Adrenal gland (tissue), 12 donors: ENCODE measurements around the gene ABCA1. TPM values are rescaled to one million over a fixed set of nuclear protein-coding genes. Genes with fewer than 3 reads are reported as not detected.

ENCODE experiments used
- DNase-seq, 7 donors: peaks; one replicate each; pipeline ENCODE4 v3.0.0-alpha.2; 2019 to 2020
- H3K27ac ChIP-seq, 5 donors: fragments of 200-600 bp; sonication (generic) in 4 of 5; 1 replicate in 3 of 5; 2 replicates in 2 of 5; pipeline versions ENCODE4 v1.5.1 to v1.8.0; 2016 to 2020; ENCODE audit warnings: mild to moderate bottlenecking in 1 of 5
- H3K27me3 ChIP-seq: fragments of 200-600 bp; 2 replicates; pipeline ENCODE4 v1.8.0; 2021
- H3K36me3 ChIP-seq, 2 donors: fragments of 200-600 bp; replicated peaks in 1 of 2; 1 replicate in 1 of 2; 2 replicates in 1 of 2; pipeline versions ENCODE4 v1.5.1 to v1.8.0; 2018 to 2022
- H3K4me1 ChIP-seq, 2 donors: fragments of 200-600 bp; replicated peaks in 1 of 2; 1 replicate in 1 of 2; 2 replicates in 1 of 2; pipeline versions ENCODE4 v1.5.1 to v1.8.0; 2018 to 2021
- H3K4me3 ChIP-seq, 4 donors: fragments of 200-600 bp; sonication (generic) in 3 of 4; one replicate each; pipeline ENCODE4 v1.5.1; 2016 to 2018
- H3K9me3 ChIP-seq, 3 donors: fragments of 200-600 bp; sonication (generic) in 1 of 3; replicated peaks in 1 of 3; 1 replicate in 2 of 3; 2 replicates in 1 of 3; pipeline versions ENCODE4 v1.5.1 to v1.8.0; 2016 to 2021
- CTCF ChIP-seq, 6 experiments: fragments of 450-650 bp in 4 of 6; fragments of 200-600 bp in 2 of 6; sonication (generic) in 1 of 6; IDR thresholded peaks; 1 replicate in 5 of 6; 2 replicates in 1 of 6; pipeline versions ENCODE4 v1.5.1 to v1.8.0; 2016 to 2021; ENCODE audit warnings: antibody characterized with exemption in 6 of 6, mild to moderate bottlenecking in 2 of 6, moderate library complexity in 1 of 6
- POLR2A ChIP-seq, 2 donors: fragments of 450-650 bp; IDR thresholded peaks; one replicate each; pipeline ENCODE4 v1.6.1; 2017; ENCODE audit warnings: antibody characterized with exemption in 2 of 2, mild to moderate bottlenecking in 2 of 2, moderate library complexity in 1 of 2
- WGBS, 4 donors: extraction: QIAGEN DNeasy Blood & Tissue Kit in 2 of 4; methylation state at CpG; one replicate each; pipeline versions ENCODE4 v1.1.5 to v1.1.7; 2013 to 2017; 5-methylcytosine and 5-hydroxymethylcytosine counted together
- intact Hi-C, 2 donors: fragments of 100-400 bp; cut with DNase I; formaldehyde crosslinking; loops; one replicate each; pipeline versions ENCODE4 v1.14.1 to v1.15.0; 2022 to 2023
- polyA plus RNA-seq, 3 donors: library from polyadenylated mRNA; stranded (reverse); fragments of 200-250 nt in 2 of 3; fragments of 350-450 nt in 1 of 3; fragmentation: Illumina TruSeq in 1 of 3; extraction: RNeasy Lipid Tissue Mini Kit (QIAGEN cat#74804) in 1 of 3; gene quantifications; one replicate each; pipeline ENCODE4 v1.2.3, GENCODE V29; 2013 to 2014
- total RNA-seq, 9 donors: library from RNA; depleted of rRNA in 4 of 9; stranded (reverse); fragments of >200 nt in 4 of 9; fragments of 120-200 nt in 1 of 9; fragmentation: NEBNext Ultra II Directional in 1 of 9; extraction: Animal tissue kit (Norgen Biotek cat#: 25700) in 1 of 9; gene quantifications; one replicate each; pipeline versions ENCODE4 v1.1.0 to v1.2.4, GENCODE V29; 2013 to 2023
- donor health status: healthy with polysubstance abuse.
- donor health status: Bipolar disorder and iron deficiency.
- donor health status: DM: yes; HTN: yes; CAD: no.
- donor health status: DM: no; HTN: no; CAD: no.
- donor health status: DM: no; HTN: no; CAD: no.
- donor health status: DM: yes; HTN: yes; CAD: no.

The ABCA1 gene
- total and polyA plus RNA-seq, 12 donors: 26.8 to 446 (median 134) TPM

GRCh38 chr9:104835161-104835560, 92.8 kb downstream of the ABCA1 start:
- H3K27me3 ChIP-seq: no peaks in the 10 kb centered on the region
- H3K4me1 ChIP-seq: peaks cover 9 to 43% of the 10 kb centered on the region in 2 donors
- DNase-seq: peak in 1 of 7 donors; percentile 33
- peak overlapping the region in 2 of 5 donors; percentile 30 to 45 for H3K27ac ChIP-seq
- H3K4me3 ChIP-seq: no peak overlapping the region
- intact Hi-C loops: no loop called here
- no peaks in the 10 kb centered on the region for H3K9me3 ChIP-seq
- WGBS, 4 donors: 72 to 91% (median 75%) methylated on average over 3 of the region's 3 CpGs
- TF ChIP-seq CTCF (IDR thresholded peaks at IDR 0.05): no peak
- no peak for TF ChIP-seq POLR2A (IDR thresholded peaks at IDR 0.05)
- peaks cover 0 to 97% of the 10 kb centered on the region in 2 donors for H3K36me3 ChIP-seq

DNA sequence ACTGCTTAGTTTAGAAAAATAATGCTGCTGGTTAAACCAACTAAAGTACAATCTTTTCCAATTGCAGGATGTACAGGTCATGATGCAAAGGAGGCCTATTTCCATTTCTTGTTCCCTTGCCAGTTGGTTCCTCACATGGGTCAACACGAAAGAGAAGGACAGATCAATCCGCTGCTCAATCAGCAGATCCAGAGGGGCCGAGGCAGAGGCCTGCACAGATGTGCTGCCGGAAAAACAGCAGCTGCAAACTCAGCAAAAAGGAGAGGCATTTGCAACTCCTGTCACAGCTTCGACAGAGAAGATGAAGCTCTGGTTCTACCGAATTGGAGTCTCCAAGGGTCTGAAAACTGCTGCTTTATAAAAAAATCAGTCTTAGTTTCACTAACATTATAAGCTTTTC, 94.3 kb downstream of the ABCA1 start:
- peaks cover 17 to 56% of the 10 kb centered on the region in 2 donors for H3K4me1 ChIP-seq
- peaks cover 0 to 95% of the 10 kb centered on the region in 2 donors for H3K36me3 ChIP-seq
- H3K27ac ChIP-seq: peak overlapping the region in 2 of 5 donors; percentile 11 to 45
- intact Hi-C loops: no loop called here
- no peak for TF ChIP-seq POLR2A (IDR thresholded peaks at IDR 0.05)
- TF ChIP-seq CTCF (IDR thresholded peaks at IDR 0.05): no peak
- 59 to 79% (median 64%) methylated on average over 6 of the region's 6 CpGs for WGBS, 4 donors
- H3K9me3 ChIP-seq: no peaks in the 10 kb centered on the region
- H3K27me3 ChIP-seq: no peaks in the 10 kb centered on the region
- DNase-seq: peak in 1 of 7 donors; percentile 35
- no peak overlapping the region for H3K4me3 ChIP-seq

DNA sequence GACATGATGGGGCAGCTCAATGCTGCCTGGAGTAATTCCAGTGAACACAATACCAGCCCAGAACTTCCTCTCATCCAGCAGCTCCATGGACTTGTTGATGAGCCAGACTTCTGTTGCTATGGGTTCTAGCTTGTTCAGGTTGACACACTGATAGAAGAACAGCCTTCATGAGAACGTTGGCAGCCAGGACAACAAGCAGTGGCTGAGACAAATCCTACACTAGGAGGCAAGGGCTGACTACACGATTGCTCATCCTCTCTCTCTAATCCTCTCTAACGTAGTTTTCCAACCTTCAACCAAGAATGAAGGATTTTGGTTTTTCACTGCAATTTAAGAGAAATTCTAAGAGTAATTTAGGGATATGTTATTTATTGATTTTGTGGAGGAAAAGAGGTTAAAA, 96.3 kb downstream of the ABCA1 start:
- Histone ChIP-seq H3K27me3 (no peaks in the 10 kb centered on the region), H3K4me3 (no peak overlapping the region), H3K9me3 (no peaks in the 10 kb centered on the region), H3K36me3 (peaks cover 0 to 98% of the 10 kb centered on the region in 2 donors), H3K4me1 (peaks cover 29 to 70% of the 10 kb centered on the region in 2 donors), H3K27ac (peak overlapping the region in 2 of 5 donors; percentile 36 to 45)
- peak in 3 of 7 donors; percentile 35 to 47 (median 45) for DNase-seq
- intact Hi-C loops: no loop called here
- 43 to 59% (median 46%) methylated on average over 3 of the region's 3 CpGs for WGBS, 4 donors
- TF ChIP-seq CTCF (IDR thresholded peaks at IDR 0.05) (no peak), POLR2A (IDR thresholded peaks at IDR 0.05) (no peak)

GRCh38 chr9:104826911-104827310, 101.0 kb downstream of the ABCA1 start:
- 68 to 81% (median 73%) methylated on average over 6 to 7 of the region's 7 CpGs for WGBS, 4 donors
- peaks cover 31 to 53% of the 10 kb centered on the region in 2 donors for H3K4me1 ChIP-seq
- intact Hi-C loops: no loop called here
- peak overlapping the region in 4 of 5 donors; percentile 5 to 85 (median 62) for H3K27ac ChIP-seq
- H3K9me3 ChIP-seq: no peaks in the 10 kb centered on the region
- H3K36me3 ChIP-seq: peaks cover 0 to 98% of the 10 kb centered on the region in 2 donors
- DNase-seq: no peak
- H3K27me3 ChIP-seq: no peaks in the 10 kb centered on the region
- TF ChIP-seq POLR2A (IDR thresholded peaks at IDR 0.05): no peak
- TF ChIP-seq CTCF (IDR thresholded peaks at IDR 0.05): no peak
- no peak overlapping the region for H3K4me3 ChIP-seq
